Right ventricle myocardium inferior (tissue), 1 donor: ENCODE measurements around the gene B3GAT1. TPM values are rescaled to one million over a fixed set of nuclear protein-coding genes. Genes with fewer than 3 reads are reported as not detected.
"Not testable (repeated sequence)": the region's sequence is repeated elsewhere in the genome, so short reads cannot be mapped to it uniquely, and the experiment has no call there.

Experiments used
- ATAC-seq: fragments of 200-7000 bp; cut with Tn5 transposase; one replicate; pipeline ENCODE4 v1.9.1; 2020; ENCODE audit warnings: mild to moderate bottlenecking, moderate library complexity
- DNase-seq: peaks from one replicate; pipeline ENCODE4 v3.0.0; 2021; ENCODE audit errors: missing footprints
- intact Hi-C: fragments of 100-400 bp; cut with DNase I; formaldehyde crosslinking; loops from one replicate; pipeline ENCODE4 v1.11.0; 2022
- long read RNA-seq: library from polyadenylated mRNA; unstranded; transcript quantifications from one replicate; pipeline ENCODE4 v2.0.0, GENCODE V29; 2021
- total RNA-seq: library from RNA; stranded (reverse); fragmentation: NEBNext Ultra II Directional; extraction: Animal tissue kit (Norgen Biotek cat#: 25700); gene quantifications from one replicate; pipeline ENCODE4 v1.2.1, GENCODE V29; 2021
- donor health status: DM: no; HTN: yes; CAD: no; lungs with severe emphysema.

B3GAT1 gene
- 0.16 TPM for total RNA-seq
- long read RNA-seq = 0 reads

GRCh38 chr11:134412203-134413042 is at the start of gene B3GAT1:
Gene B3GAT1, minus strand, starts transcription at chr11:134412242. Its CDS starts 24,583 bp downstream, at chr11:134387659.
- ATAC-seq (no peak), DNase-seq (no peak)
- intact Hi-C loops = no loop called here

GRCh38 chr11:134461621-134462020 is 49.6 kb upstream of the B3GAT1 start:
- ATAC-seq = no peak
- intact Hi-C loops = no loop called here
- DNase-seq = no peak

GRCh38 chr11:134460881-134461280 is 48.8 kb upstream of the B3GAT1 start:
- intact Hi-C loops = no loop called here
- DNase-seq = no peak

GRCh38 chr11:134460062-134460561 is 48.1 kb upstream of the B3GAT1 start:
- ATAC-seq (no peak), DNase-seq (no peak)
- intact Hi-C loops = no loop called here

More at GRCh38 chr11:134460881-134461280, 48.8 kb upstream of the B3GAT1 start:
- no peak for ATAC-seq

GRCh38 chr11:134459246-134460061 is 47.4 kb upstream of the B3GAT1 start:
- intact Hi-C loops = no loop called here
- no peak for ATAC-seq
- no peak for DNase-seq

GRCh38 chr11:134457411-134458007 is 45.5 kb upstream of the B3GAT1 start:
- DNase-seq, ATAC-seq, intact Hi-C loops: not testable (repeated sequence)

GRCh38 chr11:134455516-134455915 is 43.5 kb upstream of the B3GAT1 start:
- no peak for ATAC-seq
- intact Hi-C loops = no loop called here
- no peak for DNase-seq

GRCh38 chr11:134454146-134454690 is 42.2 kb upstream of the B3GAT1 start:
- intact Hi-C loops = no loop called here
- ATAC-seq (no peak), DNase-seq (no peak)

- no peak for DNase-seq
- peak; percentile 26 for ATAC-seq
- intact Hi-C loops = no loop called here
Measured at GRCh38 chr11:134453441-134453840, 41.4 kb upstream of the B3GAT1 start.

GRCh38 chr11:134452838-134453155 is 40.8 kb upstream of the B3GAT1 start:
- no peak for ATAC-seq
- intact Hi-C loops = no loop called here

GRCh38 chr11:134452026-134452837 is 40.2 kb upstream of the B3GAT1 start:
- ATAC-seq = no peak
- no peak for DNase-seq
- intact Hi-C loops = no loop called here

More at GRCh38 chr11:134452838-134453155, 40.8 kb upstream of the B3GAT1 start:
- no peak for DNase-seq

- ATAC-seq (no peak), DNase-seq (no peak)
- intact Hi-C loops = no loop called here
Measured at GRCh38 chr11:134450186-134450585, 38.1 kb upstream of the B3GAT1 start.

- DNase-seq (no peak), ATAC-seq (no peak)
- intact Hi-C loops = no loop called here
Measured at GRCh38 chr11:134449713-134450112, 37.7 kb upstream of the B3GAT1 start.

- no peak for ATAC-seq
- no peak for DNase-seq
- intact Hi-C loops = no loop called here
Measured at GRCh38 chr11:134449051-134449450, 37.0 kb upstream of the B3GAT1 start.

GRCh38 chr11:134447696-134448095 is 35.7 kb upstream of the B3GAT1 start:
- no peak for ATAC-seq
- intact Hi-C loops = no loop called here
- no peak for DNase-seq

GRCh38 chr11:134445601-134446325 is 33.7 kb upstream of the B3GAT1 start:
- intact Hi-C loops = no loop called here
- ATAC-seq (no peak), DNase-seq (no peak)
